Activated T-helper 1 cell treated with Interleukin-2 at 50 U/mL for 16 hours (primary cell): ENCODE measurements around the gene SPTB.
"Not testable (repeated sequence)": the region's sequence is repeated elsewhere in the genome, so short reads cannot be mapped to it uniquely, and the experiment has no call there.

Experiments
- DNase-seq: peaks from one replicate; pipeline ENCODE4 v3.0.0-alpha.2; 2020; ENCODE audit warnings: low read depth

The SPTB gene

DNA sequence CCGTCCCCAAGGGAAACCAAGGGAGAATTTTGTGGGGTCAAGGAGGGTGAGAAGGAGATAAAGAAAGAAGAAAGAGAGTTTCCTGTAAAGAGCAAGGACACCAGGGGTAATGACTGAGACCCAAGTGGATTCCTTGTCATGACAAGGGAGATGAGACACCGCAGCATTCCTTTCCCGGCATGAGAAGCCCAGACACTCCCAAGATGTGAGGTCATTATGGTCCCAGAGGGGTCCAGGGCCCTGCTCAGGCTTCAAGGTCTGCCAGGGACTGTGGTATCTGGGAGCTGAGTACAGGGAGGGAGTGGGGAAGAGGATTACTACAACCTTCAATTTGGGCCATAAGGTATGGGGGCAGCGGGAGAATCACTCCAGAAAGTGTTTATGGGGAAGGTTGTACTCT, 58.1 kb downstream of the SPTB start:
- no peak for DNase-seq

DNA sequence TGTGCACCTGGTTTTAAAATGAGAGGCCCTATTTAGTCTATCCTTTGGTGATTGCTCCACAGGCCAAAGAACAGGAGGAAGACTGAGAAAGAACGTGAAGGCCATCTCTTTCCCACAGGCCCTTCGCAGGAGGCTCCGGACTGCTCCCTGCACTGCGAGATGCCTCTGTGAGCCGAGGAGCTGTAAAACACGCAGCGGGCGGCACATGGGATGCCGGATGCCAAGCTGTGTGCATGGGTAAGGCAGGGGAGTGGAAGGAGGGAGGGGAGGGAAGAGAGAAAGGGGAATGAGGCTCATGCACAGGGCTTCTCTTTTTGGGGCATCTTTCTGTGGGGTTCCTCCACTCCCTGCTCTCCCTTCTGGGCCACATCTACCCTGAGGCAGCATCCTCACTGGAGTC, 61.6 kb downstream of the SPTB start:
- DNase-seq: no peak

DNA sequence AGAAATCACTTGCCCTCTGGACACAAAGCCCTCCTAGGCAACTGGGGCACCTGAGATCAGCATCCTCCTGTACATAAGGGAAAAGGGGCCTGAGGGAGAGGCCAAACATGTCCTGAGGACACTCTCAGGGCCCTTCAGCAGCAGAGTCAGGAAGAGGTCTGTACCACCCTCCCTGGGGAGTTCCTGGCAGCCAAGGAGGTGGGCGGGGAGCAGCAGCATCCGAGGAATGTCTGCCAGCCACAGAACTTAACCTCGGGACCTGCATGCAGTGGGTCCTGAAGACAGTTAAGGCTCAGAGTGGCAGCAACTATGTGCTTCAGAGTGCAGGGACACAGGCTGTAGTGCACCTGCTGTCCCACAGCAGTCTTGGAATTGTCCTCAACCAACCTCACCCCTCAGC, 62.1 kb downstream of the SPTB start:
- no peak for DNase-seq

DNA sequence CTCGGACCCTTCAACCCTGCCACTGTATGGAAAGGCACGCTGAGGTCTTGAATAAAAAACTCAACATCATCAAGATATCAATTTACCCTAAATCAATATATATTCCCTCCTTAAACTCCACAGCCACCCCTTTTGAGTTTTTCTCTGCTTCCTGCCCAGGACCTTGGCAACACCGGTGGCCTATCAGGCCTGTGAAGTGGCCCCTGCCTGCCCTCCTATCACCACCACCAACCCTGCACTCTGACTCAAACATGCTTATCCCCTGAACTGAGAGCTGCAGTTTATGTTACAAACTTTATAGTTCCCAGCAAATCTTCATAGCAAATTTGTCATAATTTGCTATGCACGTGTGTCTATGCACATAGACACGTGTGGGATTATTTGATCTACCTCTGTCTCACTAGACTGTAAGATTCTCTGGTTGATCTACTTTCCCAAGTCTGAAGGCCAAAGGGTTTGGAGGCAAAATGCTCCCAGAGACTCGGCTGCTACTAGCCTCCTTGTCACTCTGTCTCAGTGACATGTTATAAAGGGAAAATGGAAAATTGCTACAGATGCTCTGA, 63.4 kb downstream of the SPTB start:
- no peak for DNase-seq

DNA sequence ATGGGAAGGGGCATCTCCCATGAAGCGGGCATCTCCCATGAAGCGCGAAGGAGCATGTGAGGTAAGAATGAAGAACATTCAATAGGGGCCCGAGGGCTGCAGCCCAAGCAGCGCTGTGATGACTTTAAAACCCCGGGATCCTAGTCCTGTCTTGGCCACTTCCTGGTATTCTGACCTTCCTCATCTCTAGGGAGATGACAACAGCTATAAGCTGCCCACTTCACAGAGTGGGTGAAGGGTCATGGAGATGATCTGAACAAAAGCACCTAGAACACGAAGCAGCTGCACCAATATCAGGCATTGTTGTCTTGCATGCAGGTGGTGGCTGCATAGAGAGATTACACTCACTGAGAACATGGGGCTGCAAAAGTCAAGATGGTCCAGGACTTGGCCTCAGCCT, 64.5 kb downstream of the SPTB start:
- no peak for DNase-seq

DNA sequence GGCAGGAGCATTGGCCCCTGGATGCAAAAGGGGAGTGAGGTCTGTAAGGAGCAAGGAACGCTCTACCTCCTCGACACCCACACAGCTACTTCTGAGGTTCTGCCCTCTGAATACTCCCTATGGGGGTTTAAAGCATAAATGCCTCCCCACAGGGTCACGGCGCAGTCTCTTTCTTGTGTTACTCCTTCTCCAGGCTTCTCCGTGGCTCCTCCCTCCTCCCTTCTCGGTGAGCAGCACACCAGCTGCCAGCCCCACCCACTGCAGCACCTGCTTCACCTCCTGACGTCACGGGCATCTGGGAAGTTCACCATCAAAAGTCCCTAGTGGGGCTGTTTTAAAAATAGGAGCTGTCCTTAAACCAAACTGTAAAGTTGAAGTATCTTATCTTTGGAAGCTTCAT, 67.3 kb downstream of the SPTB start:
- DNase-seq: no peak

DNA sequence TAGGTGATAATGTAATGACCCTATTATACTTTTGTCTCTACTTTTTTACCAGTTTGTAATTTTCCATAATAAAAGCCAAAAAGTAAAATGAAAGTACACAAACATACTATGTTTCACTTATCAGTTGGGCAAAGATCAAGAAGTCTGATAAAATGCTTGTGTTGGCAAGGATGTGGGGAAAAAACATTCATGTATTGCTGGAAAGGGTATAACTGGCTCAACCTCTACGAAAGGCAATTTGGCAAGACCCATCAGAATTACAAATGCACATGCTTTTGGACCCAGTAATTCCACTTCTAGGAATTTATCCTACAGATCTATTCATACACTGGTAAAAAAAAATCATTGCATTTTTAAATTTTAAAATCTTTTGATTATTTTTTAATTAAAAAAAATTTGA, 68.0 kb downstream of the SPTB start:
- no peak for DNase-seq

DNA sequence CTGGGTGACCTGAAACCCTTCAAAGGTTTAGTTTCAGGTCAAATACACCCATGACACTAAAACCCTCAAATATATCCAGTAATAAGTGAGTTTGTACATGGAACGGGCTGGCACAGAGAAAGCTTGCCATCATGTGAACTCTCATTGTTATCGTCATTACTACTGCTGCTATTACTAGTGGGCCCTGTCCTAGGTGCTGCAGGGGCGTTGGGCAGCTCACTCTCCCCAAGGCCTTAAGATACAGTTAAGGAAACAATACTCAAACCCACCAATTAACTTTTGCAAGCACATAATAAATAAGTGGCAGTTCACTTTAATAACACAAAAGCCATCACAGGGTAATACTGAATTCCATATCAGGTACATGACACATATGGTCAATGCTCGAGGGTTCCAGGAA, 71.3 kb downstream of the SPTB start:
- no peak for DNase-seq

DNA sequence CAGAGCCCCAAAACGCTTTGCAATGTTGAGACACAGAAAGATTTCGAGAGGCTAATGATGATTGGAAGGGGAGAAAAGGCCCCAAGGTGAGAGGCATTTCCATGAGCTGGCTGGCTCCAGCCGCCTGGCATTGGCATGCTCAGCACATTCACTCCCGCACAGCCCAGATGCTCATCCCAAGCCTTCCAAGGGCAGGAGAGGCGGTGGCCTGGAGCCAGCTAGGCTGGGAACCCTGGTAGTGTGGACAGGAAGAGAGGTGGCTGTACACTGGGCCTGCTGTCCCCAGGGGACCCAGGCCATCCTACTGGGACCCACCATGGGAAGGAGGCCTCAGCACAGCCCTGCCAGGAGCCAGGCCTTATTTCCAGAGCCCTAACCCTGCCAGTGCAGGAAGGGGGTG, 72.2 kb downstream of the SPTB start:
- DNase-seq: no peak

DNA sequence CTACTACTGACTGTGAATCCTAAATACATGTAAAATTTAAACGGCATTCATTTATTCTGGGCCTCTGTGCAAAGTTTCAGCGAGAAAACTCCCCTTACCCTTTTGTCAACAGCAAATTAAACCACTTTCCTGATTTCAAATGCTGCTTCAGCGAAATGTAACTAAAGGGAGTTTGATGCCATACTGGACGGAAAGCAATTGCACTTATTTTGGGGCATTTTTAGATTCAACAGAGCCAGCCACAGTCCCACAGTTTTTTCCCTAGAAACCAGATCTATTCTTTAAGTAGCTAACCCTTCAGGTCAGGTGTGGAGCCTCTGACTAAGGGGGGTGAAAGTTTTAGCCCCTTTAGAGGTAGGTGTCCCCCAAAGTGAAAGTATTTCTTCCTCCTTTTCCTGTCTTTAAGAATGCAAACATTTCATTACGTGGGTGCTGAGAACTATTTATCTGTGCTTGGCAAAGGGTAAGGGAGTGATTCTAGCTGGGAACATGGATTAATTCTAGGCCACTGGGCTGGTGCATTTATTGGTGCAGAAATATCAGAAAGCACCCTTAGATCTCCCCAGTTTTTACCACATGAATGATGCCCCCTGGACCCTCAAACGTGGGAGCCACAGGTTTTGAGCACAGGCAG, 72.7 kb downstream of the SPTB start:
- DNase-seq: no peak

DNA sequence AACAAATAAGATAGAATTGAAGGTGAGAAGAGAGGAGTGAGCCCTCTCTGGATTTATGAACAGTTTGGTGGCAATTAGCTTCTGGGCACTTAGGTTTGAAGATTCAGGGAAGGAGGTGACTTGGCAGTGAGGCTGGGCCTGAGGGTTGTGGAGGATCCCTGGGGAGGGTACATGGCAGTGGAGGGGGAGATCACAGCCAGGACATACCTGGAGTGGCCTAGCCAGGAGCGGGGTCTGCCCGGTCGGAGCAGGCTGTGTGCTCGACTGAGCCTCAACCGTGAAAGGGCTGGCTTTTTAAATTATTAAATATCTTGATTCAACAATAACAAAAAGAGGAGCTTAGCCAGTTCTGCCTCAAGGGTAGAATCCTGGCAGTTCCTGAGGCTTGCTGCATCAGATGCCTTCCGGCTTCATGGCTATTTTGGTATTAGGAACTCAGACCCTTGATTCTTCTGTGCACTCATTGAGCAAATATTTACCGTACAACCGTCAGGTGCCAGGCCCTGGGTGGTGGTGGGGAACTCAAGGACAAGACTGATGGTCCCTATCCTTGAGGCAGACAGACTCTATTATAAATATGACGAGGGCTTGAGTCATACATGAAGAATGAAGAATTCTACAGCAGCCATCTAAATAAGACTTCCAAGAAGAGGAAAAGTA, 73.4 kb downstream of the SPTB start:
- DNase-seq: no peak

DNA sequence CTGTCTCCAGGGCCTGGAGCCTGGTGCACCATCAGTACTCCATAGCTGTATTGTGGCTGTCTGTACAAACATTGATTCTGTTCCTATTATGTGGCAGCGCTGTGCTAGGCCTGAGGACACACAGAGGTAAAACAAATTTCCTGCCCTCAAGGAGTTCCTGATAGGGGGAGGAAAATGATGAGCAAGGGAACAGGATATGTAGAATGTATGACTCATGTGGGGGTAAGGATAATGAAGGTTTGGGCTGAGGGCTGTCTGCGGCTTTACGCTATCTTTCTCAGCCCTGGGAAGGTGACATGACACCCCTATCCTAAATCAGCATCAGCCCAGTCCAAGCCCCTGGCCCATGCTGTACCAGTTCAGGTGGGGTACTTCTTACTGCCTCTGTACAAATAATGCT, 74.1 kb downstream of the SPTB start:
- not testable (repeated sequence) for DNase-seq

DNA sequence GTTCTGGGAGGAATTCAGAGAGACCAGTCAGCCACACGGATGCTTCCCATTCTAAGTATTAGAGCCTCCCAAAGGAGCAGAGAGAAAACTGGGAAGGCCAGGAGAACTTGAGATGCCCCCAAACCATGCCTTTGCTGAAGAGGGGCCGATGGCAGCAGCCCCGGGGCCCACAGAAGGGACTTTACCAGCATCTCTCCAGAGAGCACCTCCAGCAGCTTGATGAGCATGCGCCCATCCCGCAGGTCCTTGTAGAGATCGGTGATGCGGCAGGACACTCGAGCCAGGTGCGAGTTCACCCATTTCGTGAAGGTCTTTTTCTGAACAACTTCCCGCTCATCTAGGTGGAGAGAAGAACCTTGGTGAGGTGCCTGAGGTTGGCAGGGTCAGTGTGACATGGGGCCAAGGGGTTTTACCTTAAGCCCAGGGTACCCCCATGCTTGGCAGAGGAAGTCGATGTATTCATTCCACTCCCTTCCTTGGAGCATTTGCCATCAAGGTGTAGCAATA, 74.9 kb downstream of the SPTB start:
- no peak for DNase-seq

DNA sequence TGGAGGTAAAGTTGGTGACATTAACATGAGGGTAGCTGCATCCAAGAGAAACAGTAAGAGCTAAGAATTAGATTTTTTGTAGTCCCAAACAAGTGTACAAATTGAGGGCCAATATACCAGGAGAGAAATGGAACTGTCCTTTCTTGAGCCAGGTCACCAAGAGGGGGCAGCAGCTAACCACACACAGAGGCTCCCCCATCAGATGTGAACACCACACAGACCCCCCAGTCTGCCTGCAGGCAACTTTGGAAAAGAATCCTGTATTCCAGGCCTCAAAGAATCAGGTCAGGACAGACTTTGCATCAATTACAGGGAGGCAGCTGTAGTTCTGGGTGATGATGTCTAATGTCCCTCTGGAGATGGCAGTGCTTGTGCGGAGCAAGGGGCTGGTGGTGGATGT, 77.9 kb downstream of the SPTB start:
- no peak for DNase-seq

DNA sequence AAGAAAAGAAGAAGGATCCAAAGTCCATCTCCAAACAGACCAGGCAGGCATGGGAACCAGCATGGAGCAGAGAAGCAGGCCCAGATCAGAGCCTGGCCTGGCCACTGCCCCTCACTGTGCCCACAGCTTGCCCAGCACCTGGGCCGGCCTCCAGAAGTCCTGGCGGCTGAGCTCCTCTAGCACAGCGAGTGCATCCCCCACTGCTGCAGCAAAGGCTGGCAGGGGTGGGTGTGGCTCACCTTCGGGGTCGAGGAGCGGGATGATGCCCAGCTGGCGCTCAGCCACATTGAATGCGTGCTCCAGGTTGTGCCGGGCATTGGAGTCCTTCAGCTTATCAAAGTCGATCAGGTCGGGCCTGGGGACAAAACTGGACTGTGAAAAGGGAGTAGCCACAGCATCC, 78.7 kb downstream of the SPTB start:
- no peak for DNase-seq

DNA sequence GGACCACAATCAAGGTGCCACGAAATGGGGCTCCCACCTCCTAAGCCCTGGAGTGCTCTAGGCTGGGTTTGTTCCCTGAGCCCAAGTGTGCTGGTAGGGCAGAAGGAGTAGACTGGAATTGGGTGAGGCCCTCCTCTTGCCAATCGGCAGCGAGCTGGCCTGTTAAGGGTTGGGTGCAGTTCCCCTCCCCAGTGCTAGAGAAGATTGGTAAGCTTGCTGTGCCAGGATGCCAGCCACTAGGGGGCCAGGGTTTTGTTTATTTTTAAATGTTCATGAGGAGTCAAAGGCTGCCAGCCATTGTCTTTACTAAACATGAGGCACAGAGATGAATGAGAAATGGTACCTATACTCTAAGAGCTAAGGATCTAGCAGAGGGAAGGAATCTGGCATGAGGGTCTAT, 79.7 kb downstream of the SPTB start:
- DNase-seq: no peak

DNA sequence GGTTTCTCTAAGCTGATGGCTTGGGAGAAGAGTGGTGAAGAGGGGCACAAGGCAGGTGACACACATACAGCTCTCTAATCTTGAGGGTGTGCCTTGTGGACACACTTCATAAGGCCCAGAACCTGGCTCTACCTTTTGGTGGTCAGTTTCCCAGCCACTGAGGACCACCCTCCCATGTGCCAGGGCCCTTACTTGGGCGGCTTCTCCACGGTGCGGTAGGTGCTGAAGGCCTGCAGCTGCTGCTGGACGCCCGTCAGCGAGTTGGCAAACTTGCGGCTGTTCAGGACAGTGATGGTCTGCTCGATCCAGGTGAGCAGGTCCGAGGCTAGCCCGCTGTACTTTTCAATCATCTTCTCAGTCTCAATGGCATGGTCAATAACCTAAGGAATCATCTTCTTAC, 80.2 kb downstream of the SPTB start:
- no peak for DNase-seq

DNA sequence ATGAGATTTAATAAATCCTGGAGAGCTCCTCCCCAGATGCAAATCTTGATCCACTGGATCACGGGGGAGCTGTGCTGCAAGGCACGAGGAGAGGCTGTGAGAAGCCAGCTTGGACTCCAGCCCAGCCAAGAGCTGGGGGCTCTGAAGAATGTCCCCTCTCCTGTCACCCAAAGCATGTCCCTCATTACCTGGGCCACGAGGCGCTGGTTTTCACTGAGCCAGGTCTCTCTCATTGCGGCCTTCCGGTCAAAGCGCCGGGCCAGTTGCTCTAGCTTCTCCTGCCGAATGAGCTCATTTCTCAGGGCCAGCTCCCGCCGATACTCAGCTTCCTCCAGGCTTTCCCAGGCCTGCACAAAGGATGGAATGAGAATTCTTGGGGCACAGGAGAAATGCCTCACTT, 83.3 kb downstream of the SPTB start:
- DNase-seq: no peak

DNA sequence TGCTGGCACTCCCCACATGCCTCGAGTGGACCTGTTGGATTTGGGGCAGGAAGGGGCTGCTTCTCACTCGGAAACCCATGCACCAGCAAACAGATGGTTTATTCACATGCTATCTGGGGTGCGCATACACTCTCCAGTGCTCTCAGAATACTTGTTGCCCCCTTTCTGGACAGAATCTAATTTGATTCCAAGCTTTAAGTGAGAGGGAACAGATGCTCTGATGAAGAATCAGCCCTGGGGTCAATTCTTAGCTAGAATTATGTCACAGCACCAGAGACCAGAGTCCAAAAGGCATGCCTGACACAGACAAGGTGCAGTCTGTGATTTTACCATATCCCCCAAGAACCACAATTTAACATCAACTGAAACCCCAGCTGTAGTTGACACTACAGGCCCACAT, 83.8 kb downstream of the SPTB start:
- no peak for DNase-seq

DNA sequence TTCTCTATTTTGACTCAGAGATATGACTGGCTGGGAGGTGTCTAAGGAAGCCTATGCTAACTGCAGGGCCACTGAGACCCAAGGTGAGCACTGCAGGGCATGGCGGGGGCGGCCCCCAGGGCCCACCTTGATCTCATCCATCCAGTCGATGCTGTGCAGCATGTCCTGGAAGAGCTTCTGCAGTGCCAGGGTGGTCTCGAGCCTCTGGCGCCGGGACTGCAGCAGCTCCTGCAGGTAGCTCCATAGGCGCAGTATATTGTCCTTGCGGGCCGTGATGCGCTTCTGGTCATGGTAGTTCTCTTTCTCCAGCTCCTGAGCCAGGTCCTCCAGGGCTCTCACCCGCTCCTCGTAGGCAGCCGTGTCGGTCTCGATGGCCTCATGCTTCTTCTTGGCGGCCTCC, 84.5 kb downstream of the SPTB start:
- DNase-seq: no peak

DNA sequence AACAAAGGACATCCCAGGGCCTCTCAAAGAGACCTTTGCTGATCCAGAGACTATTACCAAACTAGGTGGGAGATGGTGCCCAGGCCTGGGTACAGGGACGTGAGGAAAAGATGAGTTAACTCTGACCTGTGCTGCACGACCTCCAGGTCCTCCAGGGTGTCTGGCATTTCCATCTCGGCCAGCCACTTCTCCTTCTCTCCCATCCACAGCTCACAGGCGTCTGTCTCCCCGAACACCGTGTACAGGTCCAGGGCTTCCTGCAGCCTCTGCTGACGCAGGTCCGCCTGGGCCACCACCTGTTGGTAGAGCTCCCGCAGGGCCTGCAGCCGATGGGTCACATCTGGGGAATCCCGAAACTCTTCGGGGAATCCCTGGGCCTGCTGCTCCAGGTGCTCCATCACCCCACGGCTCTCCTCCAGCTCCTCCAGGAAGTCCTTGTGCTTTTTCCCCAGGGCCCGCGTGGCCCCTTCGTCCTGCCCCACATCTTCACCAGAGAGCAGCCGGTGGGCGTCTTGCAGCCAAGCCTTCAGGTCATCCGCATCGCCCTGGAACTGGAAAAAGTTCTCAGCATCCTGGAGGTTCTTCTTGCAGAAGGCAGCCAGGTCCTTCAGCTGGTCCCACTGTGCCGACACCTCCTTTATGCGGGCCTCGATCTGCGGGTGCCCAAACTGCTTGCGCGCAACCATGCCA, 86.7 kb downstream of the SPTB start:
- no peak for DNase-seq

DNA sequence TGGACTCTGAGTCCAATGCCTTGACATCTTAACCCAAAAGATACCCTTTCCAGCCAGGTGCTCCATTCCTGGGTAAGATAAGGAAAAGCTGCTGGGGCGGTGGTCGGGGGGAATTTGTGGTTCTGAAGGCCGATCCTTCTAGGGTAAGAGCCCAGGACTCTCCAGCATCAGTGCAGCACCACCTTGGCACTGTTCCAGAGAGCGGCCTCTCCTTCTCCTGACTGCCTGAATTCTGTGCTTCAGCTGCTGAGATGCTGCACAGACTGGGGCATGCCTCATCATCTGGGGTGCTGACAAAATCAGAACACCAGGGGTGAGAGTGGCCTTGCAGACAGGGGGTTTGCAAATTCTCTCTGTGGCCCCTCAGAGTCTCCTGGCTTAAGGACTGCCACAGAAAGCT, 87.5 kb downstream of the SPTB start:
- no peak for DNase-seq

DNA sequence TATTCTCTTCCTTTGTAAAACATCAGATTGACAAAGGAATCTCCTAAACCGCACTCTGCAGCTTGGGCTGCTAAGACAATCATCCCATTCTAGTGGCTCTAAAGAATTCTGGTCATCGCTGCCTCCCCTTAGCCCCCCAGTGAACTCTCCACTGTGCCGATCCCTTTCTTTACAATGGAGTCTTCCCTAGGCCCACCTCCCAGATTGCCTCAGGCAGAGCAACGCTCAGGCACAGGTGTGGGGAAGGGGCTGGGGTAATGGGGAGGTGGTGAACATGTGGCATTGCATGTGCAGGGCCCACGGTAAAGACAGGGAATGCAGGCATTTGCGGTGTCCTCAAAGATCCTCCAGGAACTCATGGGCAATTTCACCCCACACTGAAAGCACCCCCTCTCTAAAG, 89.2 kb downstream of the SPTB start:
- no peak for DNase-seq
